Stimulated activated CD8-positive, alpha-beta memory T cell treated with anti-CD3 and anti-CD28 coated beads, Interleukin-12 subunit alpha, Interleukin-12 subunit beta, amount 100 ng/mL, for 24 hours (primary cell): Measurements from ENCODE around the gene EPHB1.

ENCODE experiments used
- DNase-seq: peaks from one replicate; pipeline ENCODE4 v3.0.0-alpha.2; 2020; ENCODE audit errors: extremely low read depth

Gene EPHB1

DNA sequence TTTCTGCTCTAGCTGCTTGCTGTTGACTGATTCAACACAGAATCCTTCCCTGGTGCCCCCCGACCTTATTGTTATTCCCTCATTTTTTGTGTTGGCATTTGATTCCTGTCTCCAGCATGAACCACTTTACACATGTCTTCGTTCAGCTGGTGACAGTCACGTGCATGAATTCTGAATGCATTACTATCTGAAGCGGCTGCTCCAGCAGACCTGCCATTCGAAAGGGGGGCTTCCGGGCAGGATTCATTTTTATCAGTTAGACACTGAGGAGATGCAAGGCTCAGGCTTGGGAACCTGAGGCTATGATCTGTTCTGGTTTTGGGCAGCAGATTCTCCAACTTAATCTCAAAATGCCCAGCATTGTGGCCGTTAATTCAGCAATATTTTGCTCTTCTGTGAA, 336.2 kb downstream of the EPHB1 start:
- no peak for DNase-seq

DNA sequence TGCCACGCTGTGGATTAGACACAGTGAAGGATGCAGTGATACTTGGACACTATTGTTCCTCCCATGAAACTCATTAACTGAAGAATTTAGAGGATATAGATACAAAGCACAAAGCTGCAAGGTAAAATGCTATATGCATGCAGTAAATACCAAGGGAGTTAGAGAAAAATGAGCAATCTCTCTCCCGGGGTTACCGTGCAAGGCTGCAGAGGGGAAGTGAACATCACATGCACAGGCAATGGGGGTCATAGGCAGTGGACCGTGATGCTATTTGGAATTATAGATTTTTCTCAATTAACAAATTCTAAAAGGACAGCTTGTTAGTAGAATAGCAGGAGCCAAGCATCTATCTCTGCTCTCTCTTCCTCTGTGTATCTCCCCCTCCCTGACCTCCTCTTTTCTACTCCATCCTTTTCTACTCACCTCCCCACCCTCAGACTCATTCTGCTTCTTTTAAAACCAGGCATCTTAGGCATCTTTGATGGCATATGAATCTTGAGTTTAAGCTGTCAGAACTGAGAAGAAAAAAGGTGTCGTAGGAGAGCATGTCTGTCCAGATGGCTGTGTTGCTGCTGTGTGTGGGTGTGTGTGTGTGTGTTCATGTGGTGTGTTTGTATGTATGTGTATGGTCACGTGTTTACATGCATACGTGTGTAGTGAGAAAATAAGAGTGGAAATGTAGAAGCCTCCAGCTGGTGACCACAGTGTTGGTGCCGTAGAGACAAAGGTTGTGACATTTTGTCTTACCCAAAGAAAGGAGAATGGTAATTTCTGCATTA, 339.0 kb downstream of the EPHB1 start:
- DNase-seq, result no peak

GRCh38 chr3:135134684-135135075, 339.6 kb downstream of the EPHB1 start:
- DNase-seq, result no peak

GRCh38 chr3:135135445-135135844, 340.4 kb downstream of the EPHB1 start:
- no peak for DNase-seq

DNA sequence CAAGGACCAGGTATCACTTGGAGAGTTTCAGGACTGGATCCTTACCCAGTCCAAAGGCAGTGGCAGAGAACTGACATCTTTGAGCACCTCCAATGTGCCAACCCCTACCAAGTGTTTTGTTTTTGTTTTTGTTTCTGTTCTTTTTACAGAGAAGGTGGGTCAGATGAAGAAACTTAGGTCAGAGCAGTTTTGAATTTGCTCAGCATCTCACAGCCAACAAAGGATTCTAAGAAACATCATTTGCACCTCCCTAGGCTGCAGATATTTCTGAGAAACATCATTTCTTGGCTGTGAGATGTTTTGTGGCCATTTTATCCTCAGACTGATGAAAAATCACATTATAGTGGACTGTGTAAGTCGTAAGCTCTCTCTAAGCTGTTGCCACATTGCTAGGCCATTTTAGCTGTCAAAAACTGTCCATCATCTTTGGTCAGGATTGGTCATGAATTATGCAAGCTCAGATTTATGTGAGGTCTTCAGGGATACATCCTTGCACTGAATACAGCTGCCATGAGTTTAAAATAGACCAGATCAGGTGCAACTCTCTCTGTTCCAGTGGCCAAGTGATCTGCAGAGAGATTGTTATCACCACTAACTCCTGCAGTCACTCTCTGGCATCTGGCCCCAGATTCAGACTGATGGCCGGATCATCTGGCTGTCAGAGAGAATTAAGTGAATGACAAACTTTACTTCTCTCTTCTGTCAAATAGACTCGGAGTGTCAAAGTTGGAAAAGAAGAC, 341.5 kb downstream of the EPHB1 start:
- DNase-seq, result no peak

GRCh38 chr3:135137296-135137695, 342.2 kb downstream of the EPHB1 start:
- no peak for DNase-seq

DNA sequence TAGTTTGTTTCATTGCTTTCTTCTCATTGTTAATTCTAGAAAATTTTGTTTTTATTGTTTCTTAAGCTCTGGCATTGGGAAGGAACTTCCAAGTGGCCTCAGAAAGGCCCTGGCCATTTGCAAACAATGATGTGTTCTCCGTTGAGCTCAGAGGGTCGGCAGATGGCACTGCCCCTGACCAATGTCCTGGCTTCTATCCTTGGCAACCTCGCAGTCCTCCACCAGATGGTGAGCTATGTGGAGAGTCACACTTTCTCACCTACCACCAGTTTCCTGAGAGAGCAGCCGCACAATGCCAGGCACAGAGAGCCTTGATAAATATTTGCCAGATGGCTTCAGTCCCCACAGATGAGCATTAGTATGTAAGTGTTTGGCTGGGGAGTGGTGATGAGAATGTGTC, 343.7 kb downstream of the EPHB1 start:
- DNase-seq, result no peak

- DNase-seq, result no peak
These were observed 345.5 kb downstream of the EPHB1 start for GRCh38 chr3:135140591-135140990.

GRCh38 chr3:135141160-135141559, 346.1 kb downstream of the EPHB1 start:
- no peak for DNase-seq

DNA sequence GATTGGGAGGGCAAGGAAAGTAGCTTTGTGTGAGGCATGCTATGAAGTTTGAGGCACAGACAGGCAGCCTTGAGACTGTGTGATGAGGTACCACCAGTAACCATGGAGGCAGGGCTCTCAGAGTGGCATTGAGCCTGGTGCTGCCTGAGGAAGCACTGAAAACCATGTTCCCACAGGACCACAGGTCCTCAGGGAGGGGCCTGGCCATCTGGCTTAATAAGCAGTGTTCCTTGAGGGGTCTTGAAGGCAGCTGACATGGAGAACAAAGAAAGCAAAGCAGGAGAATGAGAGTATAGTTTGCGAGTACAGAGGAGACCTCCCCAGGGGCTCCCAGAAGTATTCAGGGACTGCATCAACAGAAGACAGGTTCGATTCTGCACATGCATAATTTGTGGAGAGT, 346.6 kb downstream of the EPHB1 start:
- DNase-seq, result no peak

DNA sequence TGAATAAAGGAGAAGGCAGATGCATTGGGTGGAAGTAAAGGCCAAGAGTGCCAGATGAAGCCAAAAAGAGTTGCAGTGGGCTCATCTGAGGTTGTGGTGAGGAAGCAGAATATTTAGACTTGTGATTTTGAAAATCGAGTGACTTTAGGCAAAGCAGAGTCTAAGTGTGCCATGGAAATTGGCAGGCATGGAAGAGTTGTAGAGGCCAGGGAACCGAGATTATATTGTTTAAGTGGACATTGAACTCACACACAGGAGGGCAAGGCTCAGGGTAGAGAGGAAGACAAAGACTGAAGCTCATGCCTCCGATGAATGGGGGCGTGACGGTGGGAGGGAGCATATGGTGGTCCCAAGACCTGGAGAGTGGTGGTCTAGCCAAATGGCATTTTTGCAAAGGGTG, 347.5 kb downstream of the EPHB1 start:
- DNase-seq, result no peak

DNA sequence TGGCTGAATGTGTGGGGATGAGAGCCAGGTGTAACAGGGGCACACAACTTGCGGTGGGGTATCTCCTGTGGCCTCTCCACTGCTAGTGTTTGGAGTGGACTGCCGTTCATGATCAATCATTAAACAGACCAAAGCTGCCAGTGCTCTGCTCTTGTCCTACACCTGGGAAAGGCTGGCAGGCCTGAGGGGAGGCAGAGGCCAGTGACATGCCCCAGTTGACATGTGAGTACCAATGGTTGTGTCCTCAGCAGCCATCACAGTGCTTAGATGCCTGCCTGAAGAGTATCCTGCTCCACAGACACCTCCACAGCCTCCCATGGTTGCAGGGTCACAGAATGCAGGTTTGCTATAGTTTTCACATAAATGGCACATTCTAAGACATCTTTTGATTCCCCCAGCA, 348.4 kb downstream of the EPHB1 start:
- no peak for DNase-seq

DNA sequence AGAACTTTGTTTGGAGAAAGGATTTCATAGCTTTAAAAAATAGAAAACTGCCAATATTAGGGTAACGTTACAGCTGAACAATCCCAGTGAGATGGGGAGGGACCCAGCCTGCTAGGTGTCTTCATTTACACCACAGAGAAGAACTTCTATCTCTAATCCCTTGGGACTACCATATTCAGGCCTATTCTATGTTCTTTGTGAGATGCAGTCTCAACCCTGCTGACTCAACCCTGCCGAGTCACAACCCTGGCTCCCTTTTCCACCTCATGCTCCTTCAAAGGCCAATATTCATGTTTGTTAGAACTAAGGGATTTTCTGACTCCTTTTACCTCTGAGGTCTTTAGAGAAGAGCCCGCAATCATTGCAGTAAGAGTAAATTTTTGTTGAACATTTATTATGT, 350.5 kb downstream of the EPHB1 start:
- no peak for DNase-seq

DNA sequence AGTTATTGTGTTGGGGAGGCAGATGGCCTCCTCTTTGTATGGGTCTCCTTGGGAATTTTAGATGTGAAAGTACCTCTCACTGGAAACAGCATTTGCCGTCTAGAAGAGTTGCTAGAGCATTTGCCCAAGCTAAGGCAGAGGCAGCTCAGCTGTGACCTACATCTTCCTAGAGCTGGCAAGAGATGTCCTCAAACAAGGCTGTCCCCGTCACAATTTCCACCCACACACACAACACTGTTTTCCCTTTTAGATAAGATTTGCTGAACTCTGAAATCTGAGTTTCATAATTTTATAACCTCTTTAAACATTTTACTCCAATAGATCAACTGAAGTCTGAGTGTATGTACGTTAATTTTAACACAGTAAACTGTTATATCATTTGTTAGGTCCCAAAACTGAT, 352.6 kb downstream of the EPHB1 start:
- no peak for DNase-seq

- DNase-seq, result no peak
These were observed 353.4 kb downstream of the EPHB1 start for GRCh38 chr3:135148398-135149020.

DNA sequence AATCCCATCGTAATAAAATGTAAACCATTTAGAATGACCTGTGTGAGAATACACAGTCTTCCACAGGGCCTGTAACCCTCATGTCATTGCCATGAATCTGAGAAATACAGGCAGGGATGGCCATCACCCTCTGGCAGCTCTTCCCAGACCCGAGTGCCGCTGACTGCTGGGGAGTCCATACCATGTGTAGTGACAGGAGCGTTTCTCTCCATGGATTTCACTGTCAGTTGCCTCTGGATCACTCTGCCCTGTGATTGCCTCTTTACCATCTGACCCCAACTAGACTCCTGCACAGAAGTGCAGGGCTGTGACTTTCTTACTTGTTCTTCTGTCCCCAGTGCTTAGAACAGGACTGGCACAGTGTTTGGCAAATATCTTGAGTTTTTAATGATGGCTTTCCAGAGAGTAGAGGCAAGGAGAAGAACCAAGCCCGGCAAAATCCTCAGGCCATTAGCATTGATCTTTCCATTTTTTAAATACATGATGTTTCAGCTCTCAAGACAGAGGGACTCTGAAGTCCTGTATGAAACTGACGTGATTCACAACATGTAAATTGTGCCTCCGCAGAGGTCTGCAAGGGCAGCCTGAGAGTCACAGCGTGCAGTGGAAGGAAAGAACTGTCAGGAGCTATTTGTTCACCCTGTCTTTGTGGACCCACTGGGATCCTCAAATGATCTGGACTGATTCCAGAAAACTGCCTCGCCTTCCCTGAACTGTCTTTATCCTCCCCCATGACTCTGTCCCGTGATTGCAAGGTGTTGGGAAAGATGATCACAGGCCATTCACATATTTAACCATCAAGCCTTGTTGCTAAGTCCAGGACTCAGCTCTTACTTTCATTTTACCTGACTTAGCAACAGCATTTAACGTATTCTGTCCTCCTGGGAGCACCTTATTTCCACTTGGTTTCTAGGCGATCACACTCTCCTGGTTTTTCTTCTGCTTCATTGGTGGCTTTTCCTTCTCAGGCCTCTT, 354.9 kb downstream of the EPHB1 start:
- no peak for DNase-seq

GRCh38 chr3:135154186-135154585, 359.1 kb downstream of the EPHB1 start:
- no peak for DNase-seq

GRCh38 chr3:135155228-135155627, 360.2 kb downstream of the EPHB1 start:
- DNase-seq, result no peak

GRCh38 chr3:135155791-135156190, 360.7 kb downstream of the EPHB1 start:
- DNase-seq, result no peak

GRCh38 chr3:135157045-135157740, 362.1 kb downstream of the EPHB1 start:
- no peak for DNase-seq

DNA sequence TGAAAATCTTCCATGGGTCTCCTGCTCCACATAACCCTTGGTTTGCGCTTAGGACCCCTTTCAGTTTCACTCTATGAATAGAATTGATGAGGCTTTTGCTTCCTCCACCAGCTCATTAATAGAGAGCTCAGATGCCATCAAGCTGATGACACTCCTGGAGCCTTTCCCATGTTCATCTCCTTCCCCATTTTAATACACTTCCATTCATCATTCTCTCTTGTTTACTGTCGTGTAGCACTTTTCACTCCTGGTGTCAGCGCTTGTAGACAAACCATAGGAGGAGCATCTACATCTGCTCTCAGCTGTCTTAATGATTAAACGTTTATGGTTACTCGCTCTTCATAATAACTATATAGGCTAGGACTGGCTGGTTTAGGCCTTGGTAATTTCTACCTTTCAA, 363.5 kb downstream of the EPHB1 start:
- no peak for DNase-seq
